GM12892 (cell line): ENCODE results near the gene TWF2.
A peak's percentile ranks its signal among the peaks of the same experiment; 100 is the strongest.

Experiments used
- DNase-seq: peaks from one replicate; pipeline ENCODE4 v3.0.0; 2011; ENCODE audit not compliant: insufficient read length
- FAIRE-seq: peaks from 2 replicates; lab custom pipeline; 2011; peaks lifted over from hg19 to GRCh38; lab: Jason Lieb, UNC
- POLR2A ChIP-seq: IDR thresholded peaks from 2 replicates; pipeline ENCODE4 v1.6.1; 2011; ENCODE audit warnings: low read depth, low read length, control low read depth
- POLR2AphosphoS5 ChIP-seq: IDR thresholded peaks from 2 replicates; pipeline ENCODE4 v1.6.1; 2011; ENCODE audit warnings: low read depth, low read length, control low read depth
- TAF1 ChIP-seq: IDR thresholded peaks from 2 replicates; pipeline ENCODE4 v1.6.1; 2011; ENCODE audit warnings: low read depth, mild to moderate bottlenecking, control low read depth, low read length, borderline replicate concordance

TWF2 gene

DNA sequence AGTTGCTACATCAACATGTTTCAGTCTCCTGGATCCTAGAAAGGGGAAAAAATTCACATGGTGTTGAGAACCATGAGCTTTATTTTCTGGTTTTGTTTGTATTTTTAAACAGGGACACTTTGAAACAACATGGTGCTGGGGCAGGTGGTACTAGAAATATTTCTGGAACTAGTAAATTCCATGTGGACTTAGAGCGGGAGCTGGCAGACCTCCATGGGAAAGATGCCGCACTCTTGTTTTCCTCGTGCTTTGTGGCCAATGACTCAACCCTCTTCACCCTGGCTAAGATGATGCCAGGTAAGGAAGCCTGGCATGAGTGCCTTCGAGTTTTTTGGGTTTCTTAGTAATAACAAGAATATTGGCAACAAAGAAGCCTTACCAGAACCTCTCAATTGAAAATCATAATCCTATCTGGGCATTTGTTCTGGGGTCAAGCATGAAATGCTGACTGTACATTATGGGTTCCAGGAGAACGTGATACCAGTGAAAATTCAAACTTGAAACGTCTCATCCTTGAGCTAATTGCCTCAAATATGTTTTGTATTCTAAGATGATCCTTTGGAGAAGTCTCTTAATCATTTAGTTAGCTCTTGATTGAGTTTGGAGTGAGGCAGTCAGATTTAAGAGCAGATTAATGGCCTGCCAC, 33.1 kb downstream of the TWF2 start:
- no peak for TF ChIP-seq POLR2AphosphoS5
- TF ChIP-seq TAF1, result no peak
- no peak for TF ChIP-seq POLR2A
- DNase-seq (no peak), FAIRE-seq (no peak)

DNA sequence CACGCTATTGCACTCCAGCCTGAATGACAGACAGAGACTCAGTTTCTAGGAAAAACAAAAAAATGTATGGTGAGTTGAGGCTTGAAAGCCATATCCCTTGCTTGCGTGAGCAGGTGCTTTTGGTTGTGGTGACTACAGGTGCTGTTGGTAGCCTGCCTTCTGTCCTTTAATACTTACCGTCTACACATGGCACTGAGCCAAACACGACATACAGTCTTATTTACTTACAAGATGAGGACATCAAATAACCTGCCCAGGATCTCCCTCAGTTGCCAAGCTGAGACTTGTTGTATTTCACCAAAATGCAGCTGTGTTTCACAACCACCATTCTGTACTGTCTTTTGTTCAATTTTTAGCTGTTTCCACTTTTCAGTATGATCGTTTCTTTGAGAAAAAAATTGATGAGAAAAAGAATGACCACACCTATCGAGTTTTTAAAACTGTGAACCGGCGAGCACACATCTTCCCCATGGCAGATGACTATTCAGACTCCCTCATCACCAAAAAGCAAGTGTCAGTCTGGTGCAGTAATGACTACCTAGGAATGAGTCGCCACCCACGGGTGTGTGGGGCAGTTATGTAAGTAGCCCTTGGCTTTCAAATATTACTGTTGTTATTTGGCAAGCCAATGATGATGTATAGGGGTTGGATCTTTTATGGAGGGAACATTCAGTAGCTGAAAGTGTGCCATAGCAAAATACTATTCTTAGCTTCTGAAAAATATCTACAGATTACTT, 34.5 kb downstream of the TWF2 start:
- TF ChIP-seq POLR2AphosphoS5 (no peak), POLR2A (no peak), TAF1 (no peak)
- no peak for DNase-seq
- FAIRE-seq, result no peak

DNA sequence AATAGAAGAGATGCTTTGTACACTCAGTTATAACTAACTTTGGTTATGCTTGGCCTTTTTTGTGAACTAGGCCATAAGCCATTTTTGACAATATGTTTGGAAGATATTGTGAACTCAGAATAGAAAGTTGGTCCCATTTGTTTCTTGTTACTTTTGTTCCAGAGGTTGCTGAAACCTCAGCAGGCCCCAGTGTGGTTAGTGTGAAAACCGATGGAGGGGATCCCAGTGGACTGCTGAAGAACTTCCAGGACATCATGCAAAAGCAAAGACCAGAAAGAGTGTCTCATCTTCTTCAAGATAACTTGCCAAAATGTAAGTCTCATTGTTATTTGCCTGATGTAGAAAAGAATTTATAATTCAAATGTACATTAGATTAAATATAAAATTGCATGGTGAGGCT, 35.3 kb downstream of the TWF2 start:
- DNase-seq, result no peak
- TF ChIP-seq POLR2A (no peak), TAF1 (no peak), POLR2AphosphoS5 (no peak)
- no peak for FAIRE-seq

DNA sequence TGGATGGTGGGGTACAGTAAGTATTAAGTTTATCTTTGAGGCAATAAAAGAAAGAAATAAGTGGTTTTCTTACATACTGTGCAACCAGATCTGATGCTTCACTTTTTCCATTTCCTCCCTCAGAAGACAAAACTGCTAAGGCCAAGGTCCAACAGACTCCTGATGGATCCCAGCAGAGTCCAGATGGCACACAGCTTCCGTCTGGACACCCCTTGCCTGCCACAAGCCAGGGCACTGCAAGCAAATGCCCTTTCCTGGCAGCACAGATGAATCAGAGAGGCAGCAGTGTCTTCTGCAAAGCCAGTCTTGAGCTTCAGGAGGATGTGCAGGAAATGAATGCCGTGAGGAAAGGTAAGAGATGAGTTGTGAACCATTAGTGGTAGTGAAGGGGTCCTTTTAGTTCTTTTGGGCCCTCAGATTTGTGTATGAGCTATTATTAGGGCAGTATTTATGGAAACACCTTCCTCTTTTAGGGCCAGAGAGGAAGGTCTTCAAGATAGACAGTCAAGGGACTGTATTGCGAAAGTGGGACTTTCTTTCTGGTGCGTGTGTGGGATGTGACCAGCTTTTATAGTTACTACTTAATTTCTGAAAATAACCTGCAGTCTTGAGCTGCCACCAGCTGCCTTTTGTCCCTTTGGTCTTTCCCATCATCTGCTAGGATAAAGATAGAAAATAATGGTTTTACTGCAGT, 36.4 kb downstream of the TWF2 start:
- peak; percentile 74 for FAIRE-seq
- no peak for DNase-seq
- TF ChIP-seq POLR2AphosphoS5 (no peak), POLR2A (no peak), TAF1 (no peak)

DNA sequence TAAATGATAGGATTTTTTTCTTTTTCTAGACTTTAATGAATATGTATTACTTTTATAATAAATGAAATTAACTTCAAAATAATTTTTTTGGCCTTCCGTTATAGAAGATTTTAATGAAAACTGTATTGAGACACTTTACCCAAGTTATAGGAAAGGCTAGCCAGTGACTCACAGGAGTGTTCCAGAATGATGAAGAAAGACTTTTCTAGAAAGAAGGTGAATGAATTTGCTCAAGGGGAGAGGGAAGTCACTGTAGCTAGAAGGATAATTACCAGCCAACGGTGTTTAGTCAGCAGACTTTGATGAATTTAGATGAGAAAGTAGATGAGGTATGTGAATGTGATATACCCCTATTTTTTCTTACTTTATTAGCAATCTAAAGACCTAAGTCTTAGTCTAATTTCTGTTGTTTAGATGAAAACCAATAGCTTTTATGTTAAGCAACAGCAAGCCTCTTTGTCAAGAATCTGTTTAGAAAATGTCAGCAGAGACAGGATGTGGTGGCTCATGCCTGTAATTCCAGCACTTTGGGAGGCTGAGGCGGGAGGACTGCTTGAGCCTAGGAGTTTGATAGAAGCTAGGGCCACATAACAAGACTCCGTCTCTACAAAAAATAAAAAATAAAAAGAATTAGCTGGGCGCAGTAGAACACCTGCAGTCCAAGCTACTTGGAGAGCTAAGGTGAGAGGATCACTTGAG, 37.8 kb downstream of the TWF2 start:
- TF ChIP-seq POLR2AphosphoS5 (no peak), POLR2A (no peak), TAF1 (no peak)
- FAIRE-seq (no peak), DNase-seq (no peak)

DNA sequence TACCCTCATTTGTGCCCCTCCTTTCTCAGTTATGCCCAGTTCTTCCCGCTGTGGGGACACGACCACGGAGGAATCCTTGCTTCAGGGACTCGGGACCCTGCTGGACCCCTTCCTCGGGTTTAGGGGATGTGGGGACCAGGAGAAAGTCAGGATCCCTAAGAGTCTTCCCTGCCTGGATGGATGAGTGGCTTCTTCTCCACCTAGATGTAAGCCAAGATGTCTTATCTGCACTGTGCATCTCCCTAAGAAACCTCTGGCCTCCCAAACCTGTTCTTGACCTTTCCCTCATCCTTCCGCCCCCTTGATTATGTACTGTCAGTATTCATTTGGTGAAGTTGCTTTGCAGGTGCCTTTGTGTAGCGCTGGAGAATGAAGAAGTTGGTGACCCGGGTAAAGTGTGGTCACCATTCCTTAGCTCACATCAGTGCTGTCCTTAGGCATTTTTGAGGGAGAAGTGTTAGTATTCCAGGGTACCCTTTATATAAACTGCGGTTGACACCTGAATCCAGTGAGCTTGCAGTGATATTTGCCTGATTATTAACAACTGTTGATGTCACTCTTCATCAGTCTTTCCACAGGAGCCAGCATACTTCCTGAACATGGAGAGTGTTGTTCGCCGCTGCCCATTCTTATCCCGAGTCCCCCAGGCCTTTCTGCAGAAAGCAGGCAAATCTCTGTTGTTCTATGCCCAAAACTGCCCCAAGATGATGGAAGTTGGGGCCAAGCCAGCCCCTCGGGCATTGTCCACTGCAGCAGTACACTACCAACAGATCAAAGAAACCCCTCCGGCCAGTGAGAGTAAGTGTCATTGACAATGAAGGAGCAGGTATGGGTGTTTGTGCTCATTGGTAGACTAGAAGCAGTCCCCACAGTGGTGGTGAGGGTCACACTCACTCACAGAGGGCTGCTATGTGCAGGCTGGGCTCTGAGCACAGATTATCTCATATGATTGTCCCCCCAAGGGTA, 40.0 kb downstream of the TWF2 start:
- FAIRE-seq, result no peak
- TF ChIP-seq POLR2A (no peak), TAF1 (no peak), POLR2AphosphoS5 (no peak)

DNA sequence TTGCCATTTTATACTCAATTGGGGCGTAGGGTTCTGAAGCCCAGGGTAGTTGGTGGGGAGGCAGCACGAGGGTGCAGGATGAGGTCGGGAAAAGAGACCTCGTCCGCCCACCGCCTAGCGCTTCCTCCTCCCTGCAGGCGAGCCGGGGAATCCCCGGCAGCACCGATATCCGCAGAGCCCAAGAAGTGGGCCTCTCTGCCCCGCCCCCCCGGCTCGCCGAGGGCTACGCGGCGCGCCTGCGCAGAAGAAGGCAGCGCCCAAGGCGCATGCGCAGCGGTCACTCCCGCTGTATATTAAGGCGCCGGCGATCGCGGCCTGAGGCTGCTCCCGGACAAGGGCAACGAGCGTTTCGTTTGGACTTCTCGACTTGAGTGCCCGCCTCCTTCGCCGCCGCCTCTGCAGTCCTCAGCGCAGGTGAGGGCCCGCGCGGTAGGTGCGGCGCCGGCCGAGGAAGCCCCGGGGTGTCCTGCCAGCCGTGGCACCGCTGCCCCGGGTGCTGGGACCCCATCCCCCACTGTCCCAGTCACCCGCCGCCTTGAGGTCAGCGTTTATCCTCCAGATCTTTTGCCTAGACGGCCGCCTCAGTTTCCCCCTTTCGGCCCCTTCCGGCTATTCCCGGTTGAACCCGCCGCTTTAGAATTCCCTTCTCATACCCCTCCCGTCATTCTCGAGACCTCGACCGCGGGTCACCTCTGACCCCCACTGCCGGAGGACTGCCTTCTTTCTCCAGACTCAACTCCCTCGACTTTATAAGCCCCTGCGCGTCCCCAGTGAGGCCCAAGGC, 40.9 kb downstream of the TWF2 start, which contains the start of gene ALAS1:
TSS of gene ALAS1 (plus strand) at position 319 of the 784 bp plus-strand sequence. CDS start 1,082 bp downstream, outside the sequence.
- FAIRE-seq, result peak; percentile 97
- TF ChIP-seq TAF1 (no peak), POLR2AphosphoS5 (peak; percentile 86), POLR2A (peak; percentile 91)
- peak; percentile 97 for DNase-seq

More for the DNA sequence above, 40.0 kb downstream of the TWF2 start:
- DNase-seq, result no peak

DNA sequence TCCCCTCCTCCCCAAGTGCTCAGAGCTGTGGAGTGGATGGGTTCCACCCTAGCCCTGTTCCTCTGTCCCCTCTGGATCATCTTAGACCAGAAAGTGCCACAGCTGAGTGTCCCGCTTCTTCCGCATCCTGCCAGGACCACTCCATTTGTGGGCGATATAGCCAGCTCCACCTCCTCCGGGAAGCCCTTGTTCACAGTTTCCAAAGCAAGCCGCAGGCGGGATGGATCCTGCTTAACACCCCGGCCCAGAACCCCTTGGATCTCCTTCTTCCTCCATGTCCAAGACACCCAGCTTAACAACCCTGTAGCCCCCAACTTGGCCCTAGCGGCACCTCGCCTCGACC, 41.5 kb downstream of the TWF2 start:
- no peak for TF ChIP-seq POLR2AphosphoS5
- TF ChIP-seq POLR2A, result no peak
- no peak for TF ChIP-seq TAF1
- no peak for FAIRE-seq

DNA sequence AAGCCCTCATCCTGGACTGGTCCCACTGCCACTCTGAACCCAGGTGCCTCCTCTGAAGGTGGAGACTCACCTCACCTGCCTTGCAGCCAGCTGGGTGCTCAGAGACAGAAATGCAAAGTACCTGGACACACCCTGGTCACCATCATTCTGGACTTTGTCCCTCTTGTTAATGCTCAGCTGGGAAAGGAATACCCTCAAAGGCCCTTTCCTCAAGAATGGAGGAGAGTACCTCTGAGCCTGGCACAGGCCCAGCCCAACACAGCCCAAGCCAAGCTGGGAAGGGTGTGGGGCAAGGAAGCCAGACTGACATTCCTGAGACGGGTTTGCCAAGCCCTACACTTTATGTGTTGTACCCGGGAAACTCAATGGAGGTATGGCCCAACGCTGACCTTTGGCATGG, 42.0 kb downstream of the TWF2 start:
- no peak for DNase-seq
- peak; percentile 48 for FAIRE-seq
- TF ChIP-seq POLR2AphosphoS5 (no peak), TAF1 (no peak)

More for the DNA sequence above, 41.5 kb downstream of the TWF2 start:
- no peak for DNase-seq
